ENCODE data around the gene RERE.

RERE gene

GRCh38 chr1:8711873-8712412, 105.5 kb downstream of the RERE start:
- Histone ChIP-seq H3K36me3 (no peaks in the 10 kb centered on the region), H3K27ac (peak overlapping the region; percentile 86), H3K4me3 (ENCODE audit: low read depth in 1 of 2, low read length in 1 of 2) (peak overlapping the region in 1 of 2 experiments; percentile 29), H3K9me3 (no peaks in the 10 kb centered on the region), H3K27me3 (no peaks in the 10 kb centered on the region), H3K4me1 (ENCODE audit: control insufficient read depth in 1 of 2, insufficient read depth in 1 of 2, low read depth in 1 of 2, low read length in 1 of 2) (peaks cover 16 to 20% of the 10 kb centered on the region in 2 experiments)
- TF ChIP-seq CTCF (IDR thresholded peaks at IDR 0.05), result no peak

- TF ChIP-seq CTCF (IDR thresholded peaks at IDR 0.05), result no peak
- no peak overlapping the region for H3K4me3 ChIP-seq (ENCODE audit: low read depth in 1 of 2, low read length in 1 of 2)
- no peaks in the 10 kb centered on the region for H3K36me3 ChIP-seq
- no peaks in the 10 kb centered on the region for H3K9me3 ChIP-seq
- no peak overlapping the region for H3K27ac ChIP-seq
- H3K27me3 ChIP-seq, result no peaks in the 10 kb centered on the region
- H3K4me1 ChIP-seq (ENCODE audit: control insufficient read depth in 1 of 2, insufficient read depth in 1 of 2, low read depth in 1 of 2, low read length in 1 of 2), result peaks cover 16 to 20% of the 10 kb centered on the region in 2 experiments
These were observed 106.3 kb downstream of the RERE start for GRCh38 chr1:8711151-8711550.

GRCh38 chr1:8708259-8708658, 109.2 kb downstream of the RERE start:
- Histone ChIP-seq H3K9me3 (no peaks in the 10 kb centered on the region), H3K27me3 (peaks cover 25% of the 10 kb centered on the region), H3K36me3 (no peaks in the 10 kb centered on the region), H3K4me3 (ENCODE audit: low read depth in 1 of 2, low read length in 1 of 2) (no peak overlapping the region), H3K4me1 (ENCODE audit: control insufficient read depth in 1 of 2, insufficient read depth in 1 of 2, low read depth in 1 of 2, low read length in 1 of 2) (peaks cover 14 to 21% of the 10 kb centered on the region in 2 experiments), H3K27ac (no peak overlapping the region)
- TF ChIP-seq CTCF (IDR thresholded peaks at IDR 0.05), result no peak

- Histone ChIP-seq H3K4me1 (ENCODE audit: control insufficient read depth in 1 of 2, insufficient read depth in 1 of 2, low read depth in 1 of 2, low read length in 1 of 2) (peaks cover 6 to 14% of the 10 kb centered on the region in 2 experiments), H3K4me3 (ENCODE audit: low read depth in 1 of 2, low read length in 1 of 2) (no peak overlapping the region), H3K27ac (no peak overlapping the region), H3K36me3 (no peaks in the 10 kb centered on the region), H3K9me3 (no peaks in the 10 kb centered on the region), H3K27me3 (peaks cover 25% of the 10 kb centered on the region)
- no peak for TF ChIP-seq CTCF (IDR thresholded peaks at IDR 0.05)
These were observed 110.4 kb downstream of the RERE start for GRCh38 chr1:8706995-8707396.

GRCh38 chr1:8706291-8706690, 111.1 kb downstream of the RERE start:
- no peaks in the 10 kb centered on the region for H3K9me3 ChIP-seq
- no peak overlapping the region for H3K4me3 ChIP-seq (ENCODE audit: low read depth in 1 of 2, low read length in 1 of 2)
- peaks cover 25% of the 10 kb centered on the region for H3K27me3 ChIP-seq
- no peak overlapping the region for H3K27ac ChIP-seq
- TF ChIP-seq CTCF (IDR thresholded peaks at IDR 0.05), result no peak
- H3K4me1 ChIP-seq (ENCODE audit: control insufficient read depth in 1 of 2, insufficient read depth in 1 of 2, low read depth in 1 of 2, low read length in 1 of 2), result peaks cover 11 to 18% of the 10 kb centered on the region in 2 experiments
- no peaks in the 10 kb centered on the region for H3K36me3 ChIP-seq

Measured in neutrophil (primary cell).